ENCODE results near the gene NUAK2. TPM values are rescaled to one million over a fixed set of nuclear protein-coding genes. Genes with fewer than 3 reads are reported as not detected.

The NUAK2 gene
- total and polyA plus RNA-seq, 2 of the 8 experiments (the other 6 are each of a cell fraction or from before 2014, with no cell fraction given), result 9.4 to 12.9 TPM

GRCh38 chr1:205273551-205273982 lies 48.0 kb downstream of the NUAK2 start (continued):
- TF ChIP-seq TBP (IDR thresholded peaks at IDR 0.05; ENCODE audit: low read depth, low read length) (peak; percentile 36; the same call in 1 of the 2 replicates), USF2 (IDR thresholded peaks at IDR 0.05; ENCODE audit: low read length) (no peak), ASH2L (IDR thresholded peaks at IDR 0.05; ENCODE audit: low read length) (no peak), CTCF (IDR thresholded peaks at IDR 0.05; ENCODE audit: control extremely low read depth in 1 of 3, insufficient read depth in 1 of 3, low read depth in 1 of 3, low read length in 3 of 3) (peak in 2 of 3 experiments; percentile 96 to 100; a peak in 3 of 4 replicates), SRF (IDR thresholded peaks at IDR 0.05; ENCODE audit: low read depth, low read length) (no peak), YY1 (IDR thresholded peaks at IDR 0.05; ENCODE audit: low read depth, low read length) (no peak), BCL11A (IDR thresholded peaks at IDR 0.05; ENCODE audit: low read depth in 2 of 2, low read length in 2 of 2) (no peak), TCF12 (IDR thresholded peaks at IDR 0.05; ENCODE audit: low read depth, low read length) (no peak), NANOG (IDR thresholded peaks at IDR 0.05; ENCODE audit: insufficient read depth, low read depth, low read length, poor library complexity, severe bottlenecking) (no peak), CBX8 (IDR thresholded peaks at IDR 0.05; ENCODE audit: borderline replicate concordance, low read depth, low read length) (no peak), CREB1 (IDR thresholded peaks at IDR 0.05) (peak; percentile 29; the same call in 1 of the 2 replicates), EZH2 (IDR thresholded peaks at IDR 0.05; ENCODE audit: low read depth, low read length, severe bottlenecking) (no peak), E2F6 (IDR thresholded peaks at IDR 0.05) (peak; percentile 69), ATF3 (IDR thresholded peaks at IDR 0.05; ENCODE audit: insufficient read depth, low read depth, low read length) (no peak), KDM5A (IDR thresholded peaks at IDR 0.05; ENCODE audit: low read length) (no peak), ATF2 (IDR thresholded peaks at IDR 0.05; ENCODE audit: low read length) (peak; percentile 76; the same call in 1 of the 2 replicates), RBBP5 (IDR thresholded peaks at IDR 0.05; ENCODE audit: borderline replicate concordance, low read depth, low read length) (no peak), HDAC2 (IDR thresholded peaks at IDR 0.05; ENCODE audit: borderline replicate concordance in 1 of 2, low read depth in 2 of 2, low read length in 2 of 2) (no peak)
